Measurements from ENCODE around the gene KIF26B.

DNA sequence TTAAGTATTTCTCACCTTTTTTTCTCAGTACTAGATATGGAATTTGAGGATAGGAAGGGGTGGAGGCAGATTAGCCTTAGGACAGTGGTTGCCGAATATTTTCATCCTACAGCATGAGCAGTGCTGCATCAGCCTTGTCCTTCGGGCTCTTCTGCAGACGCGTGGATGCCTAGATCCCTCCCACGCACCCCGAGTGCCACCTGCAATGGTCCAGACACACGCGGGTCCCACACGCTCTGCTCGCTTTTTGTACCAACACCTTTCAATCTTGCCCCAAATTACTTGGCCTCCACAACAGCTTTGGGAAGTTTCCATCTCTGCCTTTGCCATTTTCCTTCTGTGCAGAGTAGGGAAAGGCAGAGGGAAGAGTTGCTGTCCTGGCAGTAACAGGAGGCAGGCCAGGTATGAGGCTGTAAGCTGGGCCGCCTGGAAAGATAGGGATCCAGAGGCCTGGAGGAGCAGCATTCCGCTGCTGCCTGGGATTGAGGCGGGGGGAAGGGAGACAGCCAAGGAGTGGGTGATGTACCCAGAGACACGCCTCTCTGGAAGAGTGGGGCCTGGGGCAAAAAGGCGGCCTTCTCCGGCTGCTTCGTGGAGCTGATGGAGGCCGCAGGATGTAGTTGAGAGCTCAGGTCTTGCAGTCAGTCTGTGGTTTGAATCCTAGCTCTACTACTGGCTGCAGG is 467.7 kb downstream of the KIF26B start:
- TF ChIP-seq, protein P1, sequence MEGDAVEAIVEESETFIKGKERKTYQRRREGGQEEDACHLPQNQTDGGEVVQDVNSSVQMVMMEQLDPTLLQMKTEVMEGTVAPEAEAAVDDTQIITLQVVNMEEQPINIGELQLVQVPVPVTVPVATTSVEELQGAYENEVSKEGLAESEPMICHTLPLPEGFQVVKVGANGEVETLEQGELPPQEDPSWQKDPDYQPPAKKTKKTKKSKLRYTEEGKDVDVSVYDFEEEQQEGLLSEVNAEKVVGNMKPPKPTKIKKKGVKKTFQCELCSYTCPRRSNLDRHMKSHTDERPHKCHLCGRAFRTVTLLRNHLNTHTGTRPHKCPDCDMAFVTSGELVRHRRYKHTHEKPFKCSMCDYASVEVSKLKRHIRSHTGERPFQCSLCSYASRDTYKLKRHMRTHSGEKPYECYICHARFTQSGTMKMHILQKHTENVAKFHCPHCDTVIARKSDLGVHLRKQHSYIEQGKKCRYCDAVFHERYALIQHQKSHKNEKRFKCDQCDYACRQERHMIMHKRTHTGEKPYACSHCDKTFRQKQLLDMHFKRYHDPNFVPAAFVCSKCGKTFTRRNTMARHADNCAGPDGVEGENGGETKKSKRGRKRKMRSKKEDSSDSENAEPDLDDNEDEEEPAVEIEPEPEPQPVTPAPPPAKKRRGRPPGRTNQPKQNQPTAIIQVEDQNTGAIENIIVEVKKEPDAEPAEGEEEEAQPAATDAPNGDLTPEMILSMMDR (IDR thresholded peaks at IDR 0.05; ENCODE audit: low read depth, low read length): no peak
- TF ChIP-seq POLR2A (IDR thresholded peaks at IDR 0.05; ENCODE audit: extremely low read depth, insufficient read length) (no peak), MAX (IDR thresholded peaks at IDR 0.05; ENCODE audit: low read depth, low read length) (no peak)

All from NB4 (cell line).